ENCODE results near the gene LHB.

LHB gene

DNA sequence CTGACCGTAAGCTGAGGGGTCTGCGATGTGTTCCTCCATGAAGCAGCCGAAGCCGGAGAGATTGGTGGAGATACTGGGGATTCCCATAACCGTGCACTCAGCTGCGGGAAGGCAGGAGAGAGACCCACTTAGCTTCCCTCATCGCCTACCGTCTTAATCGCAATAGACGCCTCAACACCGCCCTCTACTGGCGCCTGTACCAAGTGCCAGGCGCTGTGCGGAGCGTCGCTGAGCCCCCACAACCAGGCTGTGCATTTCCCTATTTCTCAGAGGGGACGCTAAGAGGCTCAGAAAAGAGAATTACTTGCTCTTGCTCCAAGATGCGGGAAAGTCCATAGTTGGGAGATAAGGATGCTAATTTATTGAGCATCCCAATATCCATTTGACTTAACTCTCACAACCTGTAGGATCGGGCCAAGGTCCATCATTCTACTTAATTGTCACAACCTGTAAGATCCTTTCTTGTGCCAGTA lies 45.9 kb downstream of the LHB start:
- H3K4me3 ChIP-seq (ENCODE audit: low read length, poor library complexity, severe bottlenecking), result no peak overlapping the region
- H3K27me3 ChIP-seq (ENCODE audit: insufficient read depth, low read length, poor library complexity, severe bottlenecking), result no peaks in the 10 kb centered on the region
- peaks cover 13% of the 10 kb centered on the region; the same call in 1 of the 2 replicates for H3K36me3 ChIP-seq (ENCODE audit: insufficient read depth, low read length)
- H3K9me3 ChIP-seq (ENCODE audit: insufficient read depth, low read depth, low read length), result no peaks in the 10 kb centered on the region
- peaks cover 8% of the 10 kb centered on the region for H3K4me1 ChIP-seq (ENCODE audit: insufficient read depth, low read length, poor library complexity, severe bottlenecking)
- H3F3A ChIP-seq (ENCODE audit: low read depth), result no peaks in the 10 kb centered on the region
- peaks cover 12% of the 10 kb centered on the region for H4K20me1 ChIP-seq (ENCODE audit: insufficient read depth, low read length, poor library complexity, severe bottlenecking)
- TF ChIP-seq CTCF (conservative IDR thresholded peaks at IDR 0.05; ENCODE audit: low read length), result peak; percentile 89
- no peak for TF ChIP-seq EZH2phosphoT487 (IDR thresholded peaks at IDR 0.05; ENCODE audit: borderline replicate concordance)
- H3K9ac ChIP-seq (ENCODE audit: low read depth, low read length, poor library complexity, severe bottlenecking), result no peak overlapping the region
- no peak overlapping the region for H3K4me2 ChIP-seq (ENCODE audit: low read depth, low read length, poor library complexity, severe bottlenecking)
- peaks cover 12% of the 10 kb centered on the region for H3K79me2 ChIP-seq (ENCODE audit: insufficient read depth, low read length)
- no peaks in the 10 kb centered on the region for H3K9me2 ChIP-seq (replicated peaks; ENCODE audit: low read depth, low read length)
- H2AFZ ChIP-seq (ENCODE audit: low read length), result no peak overlapping the region

DNA sequence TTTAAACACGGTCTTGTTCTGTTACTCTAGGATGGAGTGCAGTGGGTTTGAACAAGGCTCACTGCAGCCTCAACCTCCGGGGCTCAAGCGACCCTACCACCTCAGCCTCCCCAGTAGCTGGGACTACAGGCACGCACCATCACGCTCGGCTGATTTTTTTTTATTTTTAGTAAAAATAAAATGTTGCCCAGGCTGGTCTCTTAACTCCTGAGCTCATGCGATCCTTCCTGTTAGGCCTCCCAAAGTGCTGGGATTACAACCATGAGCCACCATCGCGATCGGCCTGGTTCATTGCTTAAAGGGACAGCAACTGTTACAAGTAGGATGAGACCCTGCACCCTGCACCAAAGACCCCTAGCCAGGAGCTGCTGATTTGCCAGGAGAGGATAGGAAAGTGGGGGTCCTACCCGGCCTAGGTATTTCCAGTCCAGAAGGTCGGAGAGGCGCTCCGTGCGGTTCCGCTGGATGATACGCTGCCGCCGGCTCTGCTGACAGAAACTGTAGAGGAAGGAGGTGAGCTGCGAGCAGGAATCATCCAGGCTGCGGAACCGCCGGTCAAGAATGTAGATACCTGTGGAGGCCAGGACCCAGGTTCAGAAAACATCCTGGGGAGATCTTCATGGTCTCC lies 46.6 kb downstream of the LHB start:
- Histone ChIP-seq H3K79me2 (ENCODE audit: insufficient read depth, low read length) (peaks cover 17% of the 10 kb centered on the region), H3K36me3 (ENCODE audit: insufficient read depth, low read length) (peaks cover 13% of the 10 kb centered on the region; the same call in 1 of the 2 replicates), H3F3A (ENCODE audit: low read depth) (no peaks in the 10 kb centered on the region), H3K27me3 (ENCODE audit: insufficient read depth, low read length, poor library complexity, severe bottlenecking) (no peaks in the 10 kb centered on the region), H3K4me3 (ENCODE audit: low read length, poor library complexity, severe bottlenecking) (no peak overlapping the region), H4K20me1 (ENCODE audit: insufficient read depth, low read length, poor library complexity, severe bottlenecking) (peaks cover 13% of the 10 kb centered on the region), H3K4me2 (ENCODE audit: low read depth, low read length, poor library complexity, severe bottlenecking) (no peak overlapping the region), H3K9me3 (ENCODE audit: insufficient read depth, low read depth, low read length) (no peaks in the 10 kb centered on the region), H3K9me2 (replicated peaks; ENCODE audit: low read depth, low read length) (no peaks in the 10 kb centered on the region), H3K9ac (ENCODE audit: low read depth, low read length, poor library complexity, severe bottlenecking) (no peak overlapping the region), H2AFZ (ENCODE audit: low read length) (no peak overlapping the region), H3K4me1 (ENCODE audit: insufficient read depth, low read length, poor library complexity, severe bottlenecking) (peaks cover 8% of the 10 kb centered on the region)
- TF ChIP-seq EZH2phosphoT487 (IDR thresholded peaks at IDR 0.05; ENCODE audit: borderline replicate concordance) (no peak), CTCF (conservative IDR thresholded peaks at IDR 0.05; ENCODE audit: low read length) (no peak)

GRCh38 chr19:48969276-48970138 lies 47.4 kb downstream of the LHB start:
- peaks cover 13% of the 10 kb centered on the region for H4K20me1 ChIP-seq (ENCODE audit: insufficient read depth, low read length, poor library complexity, severe bottlenecking)
- no peaks in the 10 kb centered on the region for H3K27me3 ChIP-seq (ENCODE audit: insufficient read depth, low read length, poor library complexity, severe bottlenecking)
- H3K79me2 ChIP-seq (ENCODE audit: insufficient read depth, low read length), result peaks cover 19% of the 10 kb centered on the region
- H3K4me3 ChIP-seq (ENCODE audit: low read length, poor library complexity, severe bottlenecking), result no peak overlapping the region
- H3K4me2 ChIP-seq (ENCODE audit: low read depth, low read length, poor library complexity, severe bottlenecking), result no peak overlapping the region
- no peak for TF ChIP-seq CTCF (conservative IDR thresholded peaks at IDR 0.05; ENCODE audit: low read length)
- TF ChIP-seq EZH2phosphoT487 (IDR thresholded peaks at IDR 0.05; ENCODE audit: borderline replicate concordance), result no peak
- peaks cover 13% of the 10 kb centered on the region; the same call in 1 of the 2 replicates for H3K36me3 ChIP-seq (ENCODE audit: insufficient read depth, low read length)
- H3F3A ChIP-seq (ENCODE audit: low read depth), result no peaks in the 10 kb centered on the region
- no peaks in the 10 kb centered on the region for H3K9me2 ChIP-seq (replicated peaks; ENCODE audit: low read depth, low read length)
- H3K9ac ChIP-seq (ENCODE audit: low read depth, low read length, poor library complexity, severe bottlenecking), result no peak overlapping the region
- peaks cover 10% of the 10 kb centered on the region for H3K4me1 ChIP-seq (ENCODE audit: insufficient read depth, low read length, poor library complexity, severe bottlenecking)
- no peak overlapping the region for H2AFZ ChIP-seq (ENCODE audit: low read length)
- H3K9me3 ChIP-seq (ENCODE audit: insufficient read depth, low read depth, low read length), result no peaks in the 10 kb centered on the region
